ENCODE measurements around the gene MRPL42.

The MRPL42 gene

DNA sequence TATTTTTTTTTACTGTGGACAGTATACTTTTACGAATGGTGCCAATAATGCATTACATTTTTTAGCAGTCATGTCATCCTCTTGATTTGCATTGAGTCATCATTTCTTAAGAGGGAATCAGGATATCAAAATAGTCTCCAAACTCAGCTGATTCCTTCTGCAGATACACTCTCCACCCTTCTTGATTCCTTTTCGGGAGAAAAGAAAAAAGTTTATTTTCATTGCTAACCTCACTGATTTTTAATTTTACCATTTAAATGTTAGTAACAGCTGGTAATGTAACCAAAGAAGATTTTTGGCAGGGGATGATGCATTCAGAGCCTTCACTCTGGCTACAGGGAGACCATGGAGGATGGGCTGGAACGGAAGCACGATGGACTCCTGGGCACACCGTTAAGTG lies 47.5 kb downstream of the MRPL42 start:
- no peak for DNase-seq (ENCODE audit: low read depth)
- TF ChIP-seq, protein P1, sequence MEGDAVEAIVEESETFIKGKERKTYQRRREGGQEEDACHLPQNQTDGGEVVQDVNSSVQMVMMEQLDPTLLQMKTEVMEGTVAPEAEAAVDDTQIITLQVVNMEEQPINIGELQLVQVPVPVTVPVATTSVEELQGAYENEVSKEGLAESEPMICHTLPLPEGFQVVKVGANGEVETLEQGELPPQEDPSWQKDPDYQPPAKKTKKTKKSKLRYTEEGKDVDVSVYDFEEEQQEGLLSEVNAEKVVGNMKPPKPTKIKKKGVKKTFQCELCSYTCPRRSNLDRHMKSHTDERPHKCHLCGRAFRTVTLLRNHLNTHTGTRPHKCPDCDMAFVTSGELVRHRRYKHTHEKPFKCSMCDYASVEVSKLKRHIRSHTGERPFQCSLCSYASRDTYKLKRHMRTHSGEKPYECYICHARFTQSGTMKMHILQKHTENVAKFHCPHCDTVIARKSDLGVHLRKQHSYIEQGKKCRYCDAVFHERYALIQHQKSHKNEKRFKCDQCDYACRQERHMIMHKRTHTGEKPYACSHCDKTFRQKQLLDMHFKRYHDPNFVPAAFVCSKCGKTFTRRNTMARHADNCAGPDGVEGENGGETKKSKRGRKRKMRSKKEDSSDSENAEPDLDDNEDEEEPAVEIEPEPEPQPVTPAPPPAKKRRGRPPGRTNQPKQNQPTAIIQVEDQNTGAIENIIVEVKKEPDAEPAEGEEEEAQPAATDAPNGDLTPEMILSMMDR (IDR thresholded peaks at IDR 0.05; ENCODE audit: low read depth, low read length, missing control alignments) = no peak
- H3K4me3 ChIP-seq (ENCODE audit: low read depth, low read length) = no peak overlapping the region

DNA sequence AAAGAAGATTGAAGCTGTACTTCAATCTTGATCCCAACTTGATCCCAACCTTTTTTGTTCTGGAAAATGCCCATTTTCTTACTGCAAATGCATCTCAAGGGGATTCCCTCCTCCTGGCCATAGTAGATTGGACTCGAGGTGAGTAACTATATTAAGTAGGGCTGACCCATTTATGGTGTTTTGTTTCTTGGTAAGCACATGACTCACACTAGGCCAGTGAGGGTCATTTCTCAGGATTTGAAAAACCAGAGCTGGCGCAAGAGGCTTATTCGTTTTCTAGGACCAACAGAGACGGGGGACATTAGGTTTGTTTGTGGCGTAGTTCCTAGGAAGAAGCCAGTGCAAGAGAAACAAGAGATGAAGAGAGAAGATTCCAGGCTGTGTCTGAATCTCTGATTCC lies 51.4 kb downstream of the MRPL42 start:
- no peak overlapping the region for H3K4me3 ChIP-seq (ENCODE audit: low read depth, low read length)
- DNase-seq (ENCODE audit: low read depth) = no peak
- TF ChIP-seq, protein P1 (IDR thresholded peaks at IDR 0.05; ENCODE audit: low read depth, low read length, missing control alignments) = no peak

DNA sequence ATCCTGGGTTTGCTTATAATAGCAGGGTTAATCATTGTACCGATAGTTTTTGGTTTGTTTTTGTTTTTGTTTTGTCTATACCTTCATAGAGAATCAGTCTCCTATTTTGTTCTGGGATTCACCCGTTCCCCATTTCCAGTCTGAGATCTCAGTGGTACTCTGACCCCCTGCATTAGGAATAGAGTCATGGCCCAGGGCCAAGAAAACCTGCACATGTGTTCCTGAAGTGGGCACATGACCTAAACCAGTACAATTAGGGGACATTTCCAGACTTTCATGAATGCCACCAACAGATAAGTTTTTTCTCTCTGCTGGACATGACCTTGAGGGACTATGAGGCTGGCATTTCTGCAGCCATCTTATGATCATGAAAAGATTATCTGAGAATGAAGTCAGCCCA lies 52.5 kb downstream of the MRPL42 start:
- TF ChIP-seq, protein P1 (IDR thresholded peaks at IDR 0.05; ENCODE audit: low read depth, low read length, missing control alignments) = no peak
- H3K4me3 ChIP-seq (ENCODE audit: low read depth, low read length) = no peak overlapping the region
- DNase-seq (ENCODE audit: low read depth) = no peak

DNA sequence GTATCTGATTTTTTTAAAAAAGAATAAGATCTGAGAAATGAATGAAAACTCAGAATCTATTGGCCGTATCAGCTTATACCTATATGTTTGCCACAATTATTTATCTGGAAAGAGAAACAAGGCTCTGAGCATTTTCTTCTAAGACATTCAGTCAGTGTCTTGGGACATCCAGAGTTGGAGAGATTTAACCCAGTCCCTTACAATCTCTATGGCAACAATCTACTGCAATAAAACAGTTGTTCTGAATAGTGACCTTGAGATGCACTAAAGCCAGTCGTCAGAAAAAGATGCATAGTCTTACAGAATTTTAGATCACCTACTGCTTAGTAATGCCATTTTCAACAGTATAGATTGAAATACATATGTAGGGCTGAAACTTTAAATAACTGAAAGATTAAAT lies 53.1 kb downstream of the MRPL42 start:
- TF ChIP-seq, protein P1 (IDR thresholded peaks at IDR 0.05; ENCODE audit: low read depth, low read length, missing control alignments) = no peak
- DNase-seq (ENCODE audit: low read depth) = no peak
- H3K4me3 ChIP-seq (ENCODE audit: low read depth, low read length) = no peak overlapping the region

DNA sequence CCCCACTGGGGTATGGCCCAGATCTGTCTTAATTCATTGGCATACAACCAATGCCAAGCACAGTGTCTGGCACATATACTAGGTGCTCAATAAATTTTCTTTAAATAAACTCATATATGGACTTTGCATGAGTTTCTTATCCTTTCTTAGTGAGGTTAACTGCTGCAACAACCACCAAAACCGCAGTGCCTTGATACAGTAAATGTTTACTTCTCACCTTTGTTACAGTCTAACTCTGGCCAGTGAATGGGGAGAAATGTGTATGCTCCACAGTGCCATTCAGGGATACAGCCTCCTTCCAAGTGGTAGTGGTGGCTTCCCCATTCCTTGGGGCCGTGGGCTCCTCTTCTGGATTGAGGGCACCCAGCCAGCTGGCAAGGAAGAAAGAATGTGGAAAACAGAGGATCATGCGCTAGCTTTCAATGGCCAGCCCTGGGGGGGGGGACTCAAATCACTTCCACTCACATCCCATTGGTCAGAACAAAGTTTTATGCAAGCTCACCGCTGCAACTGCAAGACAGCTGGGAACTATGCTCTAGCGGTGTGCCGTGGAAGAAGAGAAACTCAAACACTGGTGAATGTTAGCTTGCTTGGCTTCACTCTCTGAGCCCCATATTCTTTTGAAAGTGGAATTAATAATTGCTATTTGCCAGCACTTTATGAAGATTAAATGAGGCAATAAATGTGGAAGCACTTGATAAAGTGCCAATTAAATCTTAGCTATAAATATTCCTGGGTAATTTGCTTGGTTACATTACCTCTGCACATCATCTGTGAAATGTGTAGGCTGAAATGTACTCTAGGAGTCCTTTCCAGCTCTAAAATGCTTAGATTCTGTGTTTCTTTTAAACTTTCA lies 54.1 kb downstream of the MRPL42 start:
- H3K4me3 ChIP-seq (ENCODE audit: low read depth, low read length) = no peak overlapping the region
- DNase-seq (ENCODE audit: low read depth) = no peak
- TF ChIP-seq, protein P1 (IDR thresholded peaks at IDR 0.05; ENCODE audit: low read depth, low read length, missing control alignments) = no peak

DNA sequence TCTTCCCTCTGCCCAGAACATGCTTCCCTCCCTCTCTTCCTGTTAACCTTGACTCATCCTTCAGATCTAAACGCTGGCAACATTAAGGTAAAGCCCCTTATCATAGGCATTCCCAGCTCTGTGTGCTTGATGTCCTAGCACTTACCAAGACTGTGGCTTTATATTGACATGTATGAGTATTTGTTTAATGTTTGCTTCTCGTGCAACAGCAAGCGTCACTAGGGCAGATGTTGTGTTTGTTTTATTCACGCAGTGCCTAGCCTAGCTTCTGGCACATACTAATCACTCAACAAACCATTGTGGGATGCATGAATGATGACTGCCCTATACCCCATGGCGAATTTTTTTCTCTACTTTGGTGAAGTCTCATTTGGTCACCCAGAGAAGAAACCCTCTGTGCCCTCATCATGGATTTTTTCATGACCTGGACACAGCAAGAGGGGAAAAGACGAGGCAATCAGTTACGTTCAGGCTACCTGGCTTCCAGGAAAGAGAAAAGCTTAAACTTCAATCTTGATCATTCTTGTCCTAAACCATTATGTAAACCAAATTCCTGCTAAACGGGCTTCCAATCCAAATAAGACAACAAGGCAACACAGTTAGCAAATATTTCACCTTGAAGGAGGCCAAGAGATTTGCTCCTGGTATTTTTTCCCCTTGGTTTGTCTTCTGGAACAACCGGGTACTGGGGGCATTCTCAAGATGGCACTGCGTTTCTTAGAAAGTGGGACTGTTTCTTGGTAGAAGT lies 57.2 kb downstream of the MRPL42 start:
- DNase-seq (ENCODE audit: low read depth) = no peak
- H3K4me3 ChIP-seq (ENCODE audit: low read depth, low read length) = no peak overlapping the region
- TF ChIP-seq, protein P1 (IDR thresholded peaks at IDR 0.05; ENCODE audit: low read depth, low read length, missing control alignments) = no peak

Measured in GM12864 (cell line).